Lower leg skin (tissue), 3 donors: Measurements from ENCODE around the gene GREB1.

Experiments
- POLR2A ChIP-seq, 2 donors: fragments of 450-650 bp; IDR thresholded peaks; one replicate each; pipeline ENCODE4 v1.6.1; 2016 to 2017; ENCODE audit warnings: antibody characterized with exemption in 2 of 2, mild to moderate bottlenecking in 1 of 2, moderate library complexity in 1 of 2
- TF ChIP-seq, protein P1 (sequence below), 3 donors: fragments of 450-650 bp; IDR thresholded peaks; one replicate each; pipeline ENCODE4 v1.5.1; 2016; ENCODE audit warnings: antibody characterized with exemption in 3 of 3, mild to moderate bottlenecking in 3 of 3, moderate library complexity in 2 of 3

DNA sequence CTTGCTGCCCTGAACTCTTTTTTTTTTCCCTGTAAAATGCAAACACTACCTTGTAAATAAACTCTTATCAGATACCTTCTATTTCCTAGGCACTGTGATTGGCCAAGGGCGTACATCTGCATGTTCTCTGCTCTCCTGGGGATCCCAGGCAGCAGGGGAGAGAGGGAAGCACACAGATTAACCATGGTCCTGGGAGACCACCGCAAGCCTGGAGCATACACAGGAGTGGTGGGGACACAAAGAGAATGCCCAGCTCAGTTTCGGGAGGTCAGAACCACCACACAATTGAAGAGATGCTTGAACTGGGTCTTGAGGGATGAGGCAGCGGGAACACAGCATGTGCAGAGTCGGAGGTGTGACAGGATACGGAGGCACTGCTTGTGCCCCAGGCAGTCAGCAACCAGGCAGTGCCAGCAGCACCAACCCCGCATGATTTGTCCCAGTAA, 2.1 kb downstream of the GREB1 start:
- no peak for TF ChIP-seq POLR2A (IDR thresholded peaks at IDR 0.05)
- TF ChIP-seq, protein P1, sequence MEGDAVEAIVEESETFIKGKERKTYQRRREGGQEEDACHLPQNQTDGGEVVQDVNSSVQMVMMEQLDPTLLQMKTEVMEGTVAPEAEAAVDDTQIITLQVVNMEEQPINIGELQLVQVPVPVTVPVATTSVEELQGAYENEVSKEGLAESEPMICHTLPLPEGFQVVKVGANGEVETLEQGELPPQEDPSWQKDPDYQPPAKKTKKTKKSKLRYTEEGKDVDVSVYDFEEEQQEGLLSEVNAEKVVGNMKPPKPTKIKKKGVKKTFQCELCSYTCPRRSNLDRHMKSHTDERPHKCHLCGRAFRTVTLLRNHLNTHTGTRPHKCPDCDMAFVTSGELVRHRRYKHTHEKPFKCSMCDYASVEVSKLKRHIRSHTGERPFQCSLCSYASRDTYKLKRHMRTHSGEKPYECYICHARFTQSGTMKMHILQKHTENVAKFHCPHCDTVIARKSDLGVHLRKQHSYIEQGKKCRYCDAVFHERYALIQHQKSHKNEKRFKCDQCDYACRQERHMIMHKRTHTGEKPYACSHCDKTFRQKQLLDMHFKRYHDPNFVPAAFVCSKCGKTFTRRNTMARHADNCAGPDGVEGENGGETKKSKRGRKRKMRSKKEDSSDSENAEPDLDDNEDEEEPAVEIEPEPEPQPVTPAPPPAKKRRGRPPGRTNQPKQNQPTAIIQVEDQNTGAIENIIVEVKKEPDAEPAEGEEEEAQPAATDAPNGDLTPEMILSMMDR (IDR thresholded peaks at IDR 0.05), result no peak
